ENCODE data around the gene SPOCK1.

GRCh38 chr5:137022043-137022442 is 477.1 kb downstream of the SPOCK1 start:
- TF ChIP-seq GATA2 (IDR thresholded peaks at IDR 0.05; ENCODE audit: low read depth, low read length) (no peak), GATA3 (IDR thresholded peaks at IDR 0.05; ENCODE audit: low read depth, low read length) (no peak)

All from SH-SY5Y (cell line).